Measurements from ENCODE around the gene PRPH.

DNA sequence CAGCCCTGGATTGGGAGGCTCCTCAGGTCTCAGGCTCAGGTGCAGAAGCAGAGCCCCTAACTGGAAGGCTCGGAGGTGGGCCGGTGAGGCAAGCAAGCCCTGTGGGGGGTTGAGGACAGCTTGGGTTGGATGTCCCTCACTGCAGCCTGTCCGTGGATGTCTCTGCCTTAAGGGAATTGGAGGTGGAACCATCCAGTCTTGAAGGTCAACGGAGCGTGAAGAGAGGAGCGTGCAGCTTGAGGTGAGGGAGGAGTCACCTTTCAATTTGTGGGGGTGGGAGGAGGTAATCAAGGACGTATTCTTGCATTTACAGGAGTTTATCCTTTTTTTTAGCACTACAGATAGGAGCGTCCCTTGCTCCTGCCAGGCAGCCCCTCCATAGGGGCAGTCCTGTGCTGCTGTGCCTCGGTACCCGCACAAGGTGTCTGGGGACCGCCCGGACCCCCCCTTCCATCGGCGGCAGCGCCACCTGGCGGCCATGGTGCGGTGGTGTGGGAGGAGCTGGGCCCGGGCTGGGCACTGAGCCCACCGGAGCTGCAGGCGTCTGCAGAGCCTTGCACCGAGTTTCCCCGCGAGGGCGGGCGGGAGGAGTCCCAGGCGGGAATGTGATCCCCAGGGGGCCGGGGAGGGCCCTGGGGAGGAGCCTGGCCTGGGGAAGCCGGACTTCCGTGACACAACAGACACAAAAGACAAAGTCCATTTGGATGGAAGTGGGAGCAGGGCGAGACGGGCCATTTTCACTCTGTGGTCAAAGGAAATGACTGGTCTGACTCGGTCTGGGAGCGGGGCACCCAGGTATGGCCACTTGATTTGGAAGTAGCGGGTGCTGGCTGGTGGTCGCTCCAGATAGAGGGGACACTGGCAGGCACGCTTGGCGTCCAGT, 52.6 kb downstream of the PRPH start:
- TF ChIP-seq EP300 (IDR thresholded peaks at IDR 0.05) (no peak), POLR2A (IDR thresholded peaks at IDR 0.05) (no peak)
